Rectal smooth muscle tissue (tissue), 1 donor: ENCODE results near the gene CDKN1A.
A peak's percentile ranks its signal among the peaks of the same experiment; 100 is the strongest.
"Not testable (repeated sequence)": the region's sequence is repeated elsewhere in the genome, so short reads cannot be mapped to it uniquely, and the experiment has no call there.

ENCODE experiments used
- H3K27ac ChIP-seq: one replicate; pipeline ENCODE4 v1.7.0; 2013; ENCODE audit warnings: low read depth, low read length, inconsistent platforms
- H3K27me3 ChIP-seq: one replicate; pipeline ENCODE4 v1.7.0; 2013; ENCODE audit warnings: low read length; ENCODE audit not compliant: control insufficient read depth, insufficient read depth
- H3K36me3 ChIP-seq: one replicate; pipeline ENCODE4 v1.7.0; 2013; ENCODE audit warnings: low read length; ENCODE audit not compliant: control insufficient read depth, insufficient read depth
- H3K4me1 ChIP-seq: one replicate; pipeline ENCODE4 v1.7.0; 2013; ENCODE audit warnings: low read length; ENCODE audit not compliant: control insufficient read depth, insufficient read depth
- H3K4me3 ChIP-seq: one replicate; pipeline ENCODE4 v1.7.0; 2013; ENCODE audit warnings: low read length
- H3K9ac ChIP-seq: one replicate; pipeline ENCODE4 v1.7.0; 2013; ENCODE audit warnings: low read length

CDKN1A gene

DNA sequence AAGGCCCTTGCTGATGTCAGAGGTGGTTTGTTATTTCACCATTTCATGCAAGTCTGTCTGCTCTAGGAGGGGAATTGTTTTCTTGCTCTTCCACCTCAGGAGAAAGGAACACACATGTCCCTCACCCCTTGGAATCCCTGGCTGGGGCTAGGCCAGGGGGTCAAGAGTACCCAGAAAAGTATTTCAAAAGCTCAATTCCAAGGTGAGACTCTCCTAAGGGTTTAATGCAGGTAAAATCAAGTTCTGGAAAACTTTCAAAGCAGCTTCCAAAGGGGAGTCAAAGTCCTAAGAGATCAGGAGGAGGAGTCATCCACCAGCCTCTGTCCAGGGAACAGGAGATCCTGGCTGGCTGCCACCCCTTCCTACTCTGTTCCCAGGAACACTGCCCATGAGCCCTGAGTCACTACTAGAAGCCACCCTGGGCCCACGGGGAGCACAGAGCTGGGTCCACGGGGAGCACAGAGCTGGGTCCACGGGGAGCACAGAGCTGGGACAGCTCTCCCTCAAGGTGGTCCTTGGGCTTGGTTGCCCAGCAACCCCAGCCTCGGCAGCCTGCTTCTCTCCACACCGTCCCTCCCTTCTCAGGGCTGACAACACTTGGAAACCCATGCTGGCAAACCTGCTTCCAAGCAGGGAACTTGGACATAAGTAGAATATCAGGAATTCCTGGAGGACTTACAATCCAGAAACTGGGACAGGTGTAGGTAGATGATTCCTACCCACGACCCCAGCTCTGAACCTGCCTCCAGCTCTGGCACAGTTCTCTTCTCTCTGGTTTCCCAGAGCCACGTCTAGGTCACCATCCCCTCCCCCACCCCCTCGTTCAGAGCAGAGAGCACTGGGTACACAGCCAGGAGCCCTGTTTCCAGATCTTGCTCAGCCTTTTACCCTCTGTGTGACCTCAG, 35.3 kb upstream of the CDKN1A start:
- H3K27me3 ChIP-seq: no peaks in the 10 kb centered on the region
- no peaks in the 10 kb centered on the region for H3K36me3 ChIP-seq

DNA sequence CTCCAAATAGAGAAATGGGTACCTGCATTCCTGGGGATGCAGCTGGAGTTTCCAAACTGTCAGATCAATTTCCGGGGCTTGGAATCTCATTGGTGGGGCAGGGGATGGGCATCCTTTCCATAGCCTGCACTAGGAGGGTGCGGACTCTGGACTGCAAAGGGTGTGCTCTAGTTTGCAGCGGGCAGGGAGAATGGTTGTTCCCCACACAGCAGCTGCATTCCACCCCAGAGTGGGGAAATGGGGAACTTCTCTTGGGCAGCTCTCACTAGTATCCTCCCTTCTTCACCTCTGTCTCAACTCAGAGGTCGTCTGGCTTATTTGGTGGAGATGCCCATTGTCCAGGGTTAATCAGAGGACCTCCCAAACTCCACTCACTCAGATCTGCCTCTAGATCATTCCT, 34.5 kb upstream of the CDKN1A start:
- Histone ChIP-seq H3K9ac (no peak overlapping the region), H3K36me3 (no peaks in the 10 kb centered on the region), H3K4me3 (no peak overlapping the region), H3K27ac (no peak overlapping the region), H3K4me1 (peaks cover 9% of the 10 kb centered on the region), H3K27me3 (no peaks in the 10 kb centered on the region)

More for the DNA sequence above, 35.3 kb upstream of the CDKN1A start:
- H3K27ac ChIP-seq: peak overlapping the region; percentile 32
- H3K4me3 ChIP-seq: no peak overlapping the region
- peaks cover 9% of the 10 kb centered on the region for H3K4me1 ChIP-seq
- no peak overlapping the region for H3K9ac ChIP-seq

- H3K4me1 ChIP-seq: no peaks in the 10 kb centered on the region
- no peak overlapping the region for H3K9ac ChIP-seq
- no peak overlapping the region for H3K4me3 ChIP-seq
- no peak overlapping the region for H3K27ac ChIP-seq
- H3K27me3 ChIP-seq: no peaks in the 10 kb centered on the region
- H3K36me3 ChIP-seq: no peaks in the 10 kb centered on the region
Measured at GRCh38 chr6:36649086-36649485, 29.4 kb upstream of the CDKN1A start.

- no peak overlapping the region for H3K27ac ChIP-seq
- H3K36me3 ChIP-seq: no peaks in the 10 kb centered on the region
- no peaks in the 10 kb centered on the region for H3K4me1 ChIP-seq
- no peak overlapping the region for H3K9ac ChIP-seq
- no peak overlapping the region for H3K4me3 ChIP-seq
- H3K27me3 ChIP-seq: no peaks in the 10 kb centered on the region
Measured at GRCh38 chr6:36649701-36650484, 28.6 kb upstream of the CDKN1A start.

GRCh38 chr6:36650848-36651478, 27.6 kb upstream of the CDKN1A start:
- Histone ChIP-seq H3K36me3 (no peaks in the 10 kb centered on the region), H3K4me1 (no peaks in the 10 kb centered on the region), H3K4me3 (no peak overlapping the region), H3K27ac (no peak overlapping the region), H3K9ac (no peak overlapping the region), H3K27me3 (no peaks in the 10 kb centered on the region)

GRCh38 chr6:36651659-36652379, 26.7 kb upstream of the CDKN1A start:
- Histone ChIP-seq H3K36me3 (no peaks in the 10 kb centered on the region), H3K4me1 (no peaks in the 10 kb centered on the region), H3K27me3 (no peaks in the 10 kb centered on the region), H3K4me3 (no peak overlapping the region), H3K9ac (no peak overlapping the region), H3K27ac (no peak overlapping the region)

- H3K36me3 ChIP-seq: not testable (repeated sequence)
- peaks cover 21% of the 10 kb centered on the region for H3K4me1 ChIP-seq
Measured at GRCh38 chr6:36654469-36654868, 24.0 kb upstream of the CDKN1A start.

DNA sequence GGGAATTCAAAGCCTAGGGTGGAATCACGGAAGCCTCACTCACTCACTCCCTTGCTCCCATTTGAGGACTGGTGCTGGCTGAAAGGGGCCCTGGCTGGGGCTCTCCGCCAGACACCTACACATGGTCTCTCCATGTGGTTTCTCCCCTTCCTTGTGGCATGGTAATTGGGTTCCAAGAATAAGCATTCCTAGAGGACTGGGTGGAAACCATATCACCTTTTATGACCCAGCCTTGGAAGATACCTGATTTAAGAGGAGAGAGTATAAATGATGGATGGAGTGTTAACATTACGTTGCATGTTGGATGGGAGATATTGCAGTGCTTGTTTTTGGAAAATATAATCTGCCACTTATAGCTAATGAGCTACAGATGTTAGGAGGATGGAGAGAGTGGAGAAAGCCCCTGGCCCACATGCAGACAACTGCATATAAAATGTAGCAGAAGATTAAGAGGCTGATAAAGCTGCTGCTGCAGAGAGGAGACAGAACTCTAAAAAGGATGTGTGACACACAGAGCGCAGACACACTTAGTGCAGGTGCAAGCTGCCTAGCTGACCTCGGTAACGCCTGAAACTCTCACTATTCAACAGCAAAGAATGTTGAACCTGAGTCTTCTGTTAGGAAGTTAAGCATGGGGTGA, 23.3 kb upstream of the CDKN1A start:
- no peaks in the 10 kb centered on the region for H3K27me3 ChIP-seq
- no peak overlapping the region for H3K9ac ChIP-seq
- peaks cover 24% of the 10 kb centered on the region for H3K4me1 ChIP-seq
- no peaks in the 10 kb centered on the region for H3K36me3 ChIP-seq
- H3K4me3 ChIP-seq: no peak overlapping the region
- H3K27ac ChIP-seq: no peak overlapping the region

More at GRCh38 chr6:36654469-36654868, 24.0 kb upstream of the CDKN1A start:
- H3K27me3 ChIP-seq, H3K27ac ChIP-seq, H3K9ac ChIP-seq, H3K4me3 ChIP-seq: not testable (repeated sequence)

- Histone ChIP-seq H3K4me3 (no peak overlapping the region), H3K27me3 (no peaks in the 10 kb centered on the region), H3K9ac (no peak overlapping the region), H3K27ac (no peak overlapping the region), H3K4me1 (peaks cover 24% of the 10 kb centered on the region), H3K36me3 (no peaks in the 10 kb centered on the region)
Measured at GRCh38 chr6:36656441-36656840, 22.1 kb upstream of the CDKN1A start.

- H3K36me3 ChIP-seq: no peaks in the 10 kb centered on the region
- no peaks in the 10 kb centered on the region for H3K27me3 ChIP-seq
- H3K9ac ChIP-seq: no peak overlapping the region
- H3K4me1 ChIP-seq: peaks cover 24% of the 10 kb centered on the region
- H3K4me3 ChIP-seq: no peak overlapping the region
- H3K27ac ChIP-seq: peak overlapping the region; percentile 77
Measured at GRCh38 chr6:36657271-36657670, 21.2 kb upstream of the CDKN1A start.

GRCh38 chr6:36657942-36658544, 20.5 kb upstream of the CDKN1A start:
- peak overlapping the region; percentile 77 for H3K27ac ChIP-seq
- no peaks in the 10 kb centered on the region for H3K36me3 ChIP-seq
- H3K4me3 ChIP-seq: no peak overlapping the region
- peaks cover 24% of the 10 kb centered on the region for H3K4me1 ChIP-seq
- H3K9ac ChIP-seq: no peak overlapping the region
- no peaks in the 10 kb centered on the region for H3K27me3 ChIP-seq
